Thyroid gland (tissue), 4 donors: ENCODE measurements around the gene SLC29A4. TPM values are rescaled to one million over a fixed set of nuclear protein-coding genes. Genes with fewer than 3 reads are reported as not detected.
"Not testable (repeated sequence)": the region's sequence is repeated elsewhere in the genome, so short reads cannot be mapped to it uniquely, and the experiment has no call there.

Source experiments
- DNase-seq, 2 donors: peaks; one replicate each; pipeline ENCODE4 v3.0.0-alpha.2; 2019
- H3K27ac ChIP-seq, 3 donors: fragments of 200-600 bp; sonication (generic); 1 replicate in 2 of 3; 2 replicates in 1 of 3; pipeline ENCODE4 v1.5.1; 2016 to 2019; ENCODE audit warnings: mild to moderate bottlenecking in 1 of 3, moderate library complexity in 1 of 3
- H3K27me3 ChIP-seq: fragments of 200-600 bp; sonication (generic); one replicate; pipeline ENCODE4 v1.5.1; 2019
- H3K36me3 ChIP-seq, 2 donors: fragments of 200-600 bp; sonication (generic); one replicate each; pipeline ENCODE4 v1.5.1; 2016 to 2019
- H3K4me1 ChIP-seq, 2 donors: fragments of 200-600 bp; sonication (generic); one replicate each; pipeline ENCODE4 v1.5.1; 2017 to 2019
- H3K4me3 ChIP-seq, 3 donors: fragments of 200-600 bp; sonication (generic); replicated peaks in 1 of 3; 1 replicate in 2 of 3; 2 replicates in 1 of 3; pipeline ENCODE4 v1.5.1; 2016; ENCODE audit warnings: mild to moderate bottlenecking in 1 of 3
- H3K9me3 ChIP-seq: fragments of 200-600 bp; sonication (generic); one replicate; pipeline ENCODE4 v1.5.1; 2017
- POLR2A ChIP-seq, 2 donors: fragments of 450-650 bp; IDR thresholded peaks; one replicate each; pipeline ENCODE4 v1.6.1; 2017; ENCODE audit warnings: antibody characterized with exemption in 2 of 2, mild to moderate bottlenecking in 2 of 2, moderate library complexity in 1 of 2
- WGBS, 2 donors: methylation state at CpG; one replicate each; pipeline ENCODE4 v1.1.5; 2017; 5-methylcytosine and 5-hydroxymethylcytosine counted together
- intact Hi-C: fragments of 100-400 bp; cut with DNase I; formaldehyde crosslinking; loops from one replicate; pipeline ENCODE4 v1.15.1; 2023
- total RNA-seq, 4 donors: library from RNA; depleted of rRNA; stranded (reverse); fragments of >200 nt; gene quantifications; one replicate each; pipeline ENCODE4 v1.2.3, GENCODE V29; 2016
- TF ChIP-seq, protein P1 (sequence below), 6 experiments: fragments of 200-600 bp in 3 of 6; fragments of 450-650 bp in 3 of 6; sonication (generic) in 3 of 6; IDR thresholded peaks; one replicate each; pipeline ENCODE4 v1.5.1; 2016 to 2019; ENCODE audit warnings: antibody characterized with exemption in 6 of 6, mild to moderate bottlenecking in 2 of 6, inconsistent platforms in 1 of 6, moderate library complexity in 1 of 6

The SLC29A4 gene
- total RNA-seq, 4 donors from 2014 or later = 8.5 to 23.2 (median 14.4) TPM

DNA sequence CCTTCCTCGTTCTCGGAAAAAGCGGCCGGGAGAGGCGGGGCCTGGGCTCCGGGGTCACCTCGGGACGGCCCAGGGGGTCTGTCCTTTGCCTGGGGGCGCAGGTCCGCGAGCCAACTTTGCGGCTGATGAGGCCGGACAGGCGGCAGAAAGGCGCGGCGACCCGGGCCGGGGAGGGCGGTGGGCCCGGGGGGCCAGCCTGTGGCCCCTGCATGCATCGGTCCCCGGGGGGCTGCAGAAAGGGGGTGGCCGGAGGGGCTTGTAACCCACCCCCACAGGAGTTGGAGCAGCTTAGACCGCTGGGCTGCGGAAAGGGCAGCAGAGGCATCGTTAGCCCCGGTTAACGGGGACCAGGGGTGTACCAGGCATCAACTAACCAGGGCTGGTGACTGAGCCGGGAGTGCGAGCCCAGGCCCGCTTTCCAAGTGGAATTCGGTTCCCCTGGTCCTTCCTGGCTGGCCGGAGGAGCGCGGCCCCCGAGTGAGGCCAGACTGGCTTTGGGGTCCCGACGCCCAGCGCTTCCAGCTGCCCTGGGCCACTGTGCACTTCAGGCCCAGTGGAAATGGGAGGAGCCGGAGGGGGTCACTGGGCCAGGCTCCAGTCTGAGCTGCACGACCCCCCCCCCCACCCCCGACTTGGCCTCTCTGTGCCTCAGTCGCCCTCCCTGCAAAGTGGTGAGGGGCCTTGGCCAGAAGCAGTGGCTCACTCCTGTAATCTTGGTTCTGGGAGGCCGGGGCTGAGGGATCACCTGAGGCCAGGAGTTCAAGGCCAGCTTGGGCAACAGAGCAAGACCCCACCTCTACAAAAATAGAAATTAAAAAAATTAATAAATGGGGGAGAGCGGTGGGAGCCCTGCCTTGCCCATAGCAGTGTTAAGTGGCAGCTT is 919 bp downstream of the SLC29A4 start:
- H3K9me3 ChIP-seq = no peaks in the 10 kb centered on the region
- intact Hi-C loops = no loop called here
- H3K4me3 ChIP-seq = peak overlapping the region in 2 of 3 donors; percentile 27 to 54
- no peaks in the 10 kb centered on the region for H3K36me3 ChIP-seq
- no peak for TF ChIP-seq POLR2A (IDR thresholded peaks at IDR 0.05)
- TF ChIP-seq, protein P1, sequence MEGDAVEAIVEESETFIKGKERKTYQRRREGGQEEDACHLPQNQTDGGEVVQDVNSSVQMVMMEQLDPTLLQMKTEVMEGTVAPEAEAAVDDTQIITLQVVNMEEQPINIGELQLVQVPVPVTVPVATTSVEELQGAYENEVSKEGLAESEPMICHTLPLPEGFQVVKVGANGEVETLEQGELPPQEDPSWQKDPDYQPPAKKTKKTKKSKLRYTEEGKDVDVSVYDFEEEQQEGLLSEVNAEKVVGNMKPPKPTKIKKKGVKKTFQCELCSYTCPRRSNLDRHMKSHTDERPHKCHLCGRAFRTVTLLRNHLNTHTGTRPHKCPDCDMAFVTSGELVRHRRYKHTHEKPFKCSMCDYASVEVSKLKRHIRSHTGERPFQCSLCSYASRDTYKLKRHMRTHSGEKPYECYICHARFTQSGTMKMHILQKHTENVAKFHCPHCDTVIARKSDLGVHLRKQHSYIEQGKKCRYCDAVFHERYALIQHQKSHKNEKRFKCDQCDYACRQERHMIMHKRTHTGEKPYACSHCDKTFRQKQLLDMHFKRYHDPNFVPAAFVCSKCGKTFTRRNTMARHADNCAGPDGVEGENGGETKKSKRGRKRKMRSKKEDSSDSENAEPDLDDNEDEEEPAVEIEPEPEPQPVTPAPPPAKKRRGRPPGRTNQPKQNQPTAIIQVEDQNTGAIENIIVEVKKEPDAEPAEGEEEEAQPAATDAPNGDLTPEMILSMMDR (IDR thresholded peaks at IDR 0.05) = no peak
- no peaks in the 10 kb centered on the region for H3K27me3 ChIP-seq
- 18 to 78% methylated on average over 2 to 13 of the region's 46 CpGs for WGBS, 2 donors
- H3K27ac ChIP-seq = no peak overlapping the region
- peaks cover 6 to 14% of the 10 kb centered on the region in 2 donors for H3K4me1 ChIP-seq
- DNase-seq = peak; percentile 31 to 34

DNA sequence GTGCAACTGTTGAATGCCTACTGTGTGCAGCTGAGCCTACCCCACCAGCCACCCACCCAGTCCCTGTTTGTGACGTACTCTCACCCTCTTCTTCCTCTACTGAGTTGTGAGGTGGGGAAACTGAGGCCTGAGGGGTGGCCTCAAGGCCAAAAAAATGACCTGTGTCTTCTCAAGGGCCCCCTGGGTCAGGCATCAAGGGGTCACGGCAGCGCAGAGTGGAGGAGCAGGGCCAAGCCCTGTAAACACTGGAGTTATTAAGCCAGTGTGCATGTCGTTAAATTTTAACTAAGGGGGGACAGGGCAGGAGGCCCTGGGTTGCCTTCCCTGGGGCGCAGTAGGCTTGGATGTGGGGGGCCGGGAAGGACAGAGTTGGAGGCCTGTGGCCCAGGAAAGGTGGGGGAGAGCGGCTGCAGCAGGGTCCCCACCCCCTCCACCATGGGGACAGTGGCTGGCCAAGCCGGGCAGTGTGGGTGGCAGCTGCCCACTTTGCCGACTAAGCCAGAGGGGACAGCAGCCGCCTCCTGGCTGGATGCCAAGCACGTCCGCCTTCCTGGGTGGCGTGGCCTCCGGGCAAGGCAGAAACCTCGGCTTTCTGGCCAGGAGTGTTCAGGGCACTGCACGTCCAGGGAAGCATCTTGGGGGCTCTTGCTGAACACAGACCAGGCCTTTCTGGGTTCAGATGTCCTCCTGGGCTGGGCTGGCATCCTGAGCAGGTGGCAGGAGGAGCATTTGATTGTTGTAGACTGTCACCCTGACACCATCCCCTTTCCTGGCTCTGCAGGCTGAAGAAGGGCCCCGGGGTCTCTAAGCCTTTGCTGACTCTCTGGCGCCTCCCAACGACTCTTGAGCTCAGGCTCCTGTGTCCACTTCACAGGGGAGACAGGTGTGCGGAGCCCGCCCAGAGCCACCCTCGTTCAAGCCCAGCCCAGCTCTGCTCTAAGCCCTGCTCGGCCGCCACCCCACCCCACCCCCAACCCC is 1.9 kb downstream of the SLC29A4 start:
- H3K4me1 ChIP-seq = peaks cover 6 to 14% of the 10 kb centered on the region in 2 donors
- H3K4me3 ChIP-seq = no peak overlapping the region
- no peak overlapping the region for H3K27ac ChIP-seq
- no peak for TF ChIP-seq POLR2A (IDR thresholded peaks at IDR 0.05)
- TF ChIP-seq, protein P1 (IDR thresholded peaks at IDR 0.05) = peak in 2 of 6 experiments; percentile 40 to 43
- WGBS, 2 donors = 51 to 83% methylated on average over 7 to 15 of the region's 24 CpGs
- H3K9me3 ChIP-seq = no peaks in the 10 kb centered on the region
- peak; percentile 78 to 81 for DNase-seq
- no peaks in the 10 kb centered on the region for H3K27me3 ChIP-seq
- no peaks in the 10 kb centered on the region for H3K36me3 ChIP-seq
- intact Hi-C loops = no loop called here

DNA sequence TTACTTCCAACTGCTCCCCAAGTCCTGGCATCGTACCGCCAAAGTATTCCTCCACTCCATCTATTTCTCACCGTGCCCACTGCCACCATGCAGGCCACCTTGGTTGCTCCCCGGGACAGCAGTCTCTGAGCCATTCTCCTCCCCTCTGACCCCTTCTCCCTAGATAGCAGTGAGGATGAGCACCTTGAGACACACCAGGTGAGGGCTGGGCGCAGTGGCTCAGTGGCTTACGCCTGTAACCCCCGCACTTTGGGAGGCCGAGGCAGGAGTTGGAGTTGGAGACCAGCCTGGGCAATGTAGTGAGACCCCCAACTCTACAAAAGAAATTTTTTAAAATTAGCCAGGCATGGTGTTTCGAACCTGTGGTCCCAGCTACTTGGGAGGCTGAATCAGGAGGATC is 4.2 kb downstream of the SLC29A4 start:
- no peaks in the 10 kb centered on the region for H3K27me3 ChIP-seq
- WGBS, 2 donors = 84 to 86% methylated on average over 9 of the region's 9 CpGs
- DNase-seq = no peak
- no peaks in the 10 kb centered on the region for H3K36me3 ChIP-seq
- H3K4me1 ChIP-seq = peaks cover 6 to 14% of the 10 kb centered on the region in 2 donors
- H3K27ac ChIP-seq = no peak overlapping the region
- H3K4me3 ChIP-seq = no peak overlapping the region
- intact Hi-C loops = no loop called here
- H3K9me3 ChIP-seq = no peaks in the 10 kb centered on the region
- TF ChIP-seq, protein P1 (IDR thresholded peaks at IDR 0.05) = no peak
- no peak for TF ChIP-seq POLR2A (IDR thresholded peaks at IDR 0.05)

DNA sequence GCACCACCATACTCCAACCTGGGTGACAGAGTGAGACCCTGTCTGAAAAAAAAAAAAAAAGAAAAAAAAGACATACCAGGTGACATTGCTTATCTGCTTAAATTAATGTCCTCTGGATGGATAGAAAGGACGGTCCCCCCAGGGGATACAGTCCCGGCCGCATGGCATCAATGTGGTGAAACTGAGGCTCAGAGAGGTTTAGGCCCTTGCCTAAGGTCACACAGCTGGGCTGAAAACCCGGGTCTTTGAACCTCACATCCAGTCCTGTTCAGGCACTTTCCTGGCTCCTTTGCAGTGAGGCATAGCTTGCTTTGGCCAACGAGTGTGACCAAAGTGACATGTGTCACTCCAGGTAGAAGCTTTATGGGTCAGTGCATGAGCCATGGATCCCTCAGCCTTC is 4.6 kb downstream of the SLC29A4 start:
- H3K36me3 ChIP-seq, DNase-seq, intact Hi-C loops, H3K4me3 ChIP-seq, H3K9me3 ChIP-seq, H3K27ac ChIP-seq, H3K27me3 ChIP-seq: not testable (repeated sequence)
- H3K4me1 ChIP-seq = peaks cover 6 to 14% of the 10 kb centered on the region in 2 donors
- 90 to 92% methylated on average over 4 to 5 of the region's 5 CpGs for WGBS, 2 donors

DNA sequence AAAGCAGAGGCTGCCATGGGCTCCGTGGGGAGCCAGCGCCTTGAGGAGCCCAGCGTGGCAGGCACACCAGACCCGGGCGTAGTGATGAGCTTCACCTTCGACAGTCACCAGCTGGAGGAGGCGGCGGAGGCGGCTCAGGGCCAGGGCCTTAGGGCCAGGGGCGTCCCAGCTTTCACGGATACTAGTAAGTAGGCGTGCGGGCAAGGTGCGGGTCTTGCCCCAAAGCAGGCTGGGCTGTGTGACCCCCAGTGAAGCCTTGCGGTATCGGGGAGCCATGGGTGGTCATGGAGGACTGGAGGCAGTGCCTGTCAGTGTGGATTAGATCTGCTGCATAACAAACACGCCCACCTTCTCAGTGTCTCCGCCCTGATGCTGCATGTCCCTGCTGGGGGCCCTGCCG is 5.1 kb downstream of the SLC29A4 start:
- DNase-seq = no peak
- Histone ChIP-seq H3K4me3 (no peak overlapping the region), H3K9me3 (no peaks in the 10 kb centered on the region), H3K4me1 (peaks cover 6 to 14% of the 10 kb centered on the region in 2 donors), H3K27ac (no peak overlapping the region), H3K27me3 (no peaks in the 10 kb centered on the region), H3K36me3 (no peaks in the 10 kb centered on the region)
- intact Hi-C loops = no loop called here
- TF ChIP-seq, protein P1 (IDR thresholded peaks at IDR 0.05) = no peak
- TF ChIP-seq POLR2A (IDR thresholded peaks at IDR 0.05) = no peak
- WGBS, 2 donors = 95 to 97% methylated on average over 10 to 18 of the region's 19 CpGs

DNA sequence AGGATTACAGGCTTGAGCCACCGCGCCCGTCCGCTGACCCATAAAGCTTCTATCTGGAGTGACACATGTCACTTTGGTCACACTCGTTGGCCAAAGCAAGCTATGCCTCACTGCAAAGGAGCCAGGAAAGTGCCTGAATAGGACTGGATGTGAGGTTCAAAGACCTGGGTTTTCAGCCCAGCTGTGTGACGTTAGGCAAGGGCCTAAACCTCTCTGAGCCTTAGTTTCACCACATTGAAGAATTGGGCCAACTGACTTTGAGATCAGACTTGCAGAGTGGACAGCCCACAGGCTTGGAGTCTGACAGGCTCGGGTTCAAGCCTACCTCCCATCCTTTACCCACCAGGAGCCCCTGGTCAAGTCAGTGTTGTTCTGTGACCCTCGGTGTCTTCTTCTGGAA is 5.8 kb downstream of the SLC29A4 start:
- H3K9me3 ChIP-seq, H3K4me3 ChIP-seq, H3K27me3 ChIP-seq, DNase-seq, H3K4me1 ChIP-seq, H3K27ac ChIP-seq, intact Hi-C loops, H3K36me3 ChIP-seq: not testable (repeated sequence)
- 92 to 93% methylated on average over 7 to 8 of the region's 8 CpGs for WGBS, 2 donors
